CD14-positive monocyte (primary cell): ENCODE measurements around the gene FAM168A. TPM values are rescaled to one million over a fixed set of nuclear protein-coding genes. Genes with fewer than 3 reads are reported as not detected.

Source experiments
- DNase-seq, 3 donors: peaks; one replicate each; pipeline ENCODE4 v3.0.0-alpha.2; 2011 to 2022
- H2AFZ ChIP-seq: 2 replicates; pipeline ENCODE4 v1.6.0; 2012; ENCODE audit warnings: mild to moderate bottlenecking, low read depth, low read length, inconsistent platforms; ENCODE audit not compliant: insufficient read depth, poor library complexity, severe bottlenecking
- H3K27ac ChIP-seq, 2 donors: 1 replicate in 1 of 2; 2 replicates in 1 of 2; pipeline ENCODE4 v1.5.1; 2012 to 2013; ENCODE audit warnings: low read length in 2 of 2, control low read depth in 1 of 2, inconsistent platforms in 1 of 2, low read depth in 1 of 2, mild to moderate bottlenecking in 1 of 2
- H3K27me3 ChIP-seq, 2 donors: one replicate each; pipeline versions ENCODE4 v1.6.0 to v1.6.1; 2011 to 2013; ENCODE audit warnings: low read length in 2 of 2; ENCODE audit not compliant: control insufficient read depth in 2 of 2, insufficient read depth in 2 of 2
- H3K36me3 ChIP-seq, 2 donors: replicated peaks in 1 of 2; 1 replicate in 1 of 2; 2 replicates in 1 of 2; pipeline versions ENCODE4 v1.5.1 to v1.6.1; 2012 to 2013; ENCODE audit warnings: low read length in 2 of 2, control low read depth in 1 of 2, inconsistent platforms in 1 of 2, mild to moderate bottlenecking in 1 of 2; ENCODE audit not compliant: insufficient read depth in 2 of 2, control insufficient read depth in 1 of 2
- H3K4me1 ChIP-seq, 2 donors: 1 replicate in 1 of 2; 2 replicates in 1 of 2; pipeline versions ENCODE4 v1.5.1 to v1.6.1; 2012 to 2013; ENCODE audit warnings: low read length in 2 of 2, control low read depth in 1 of 2, inconsistent platforms in 1 of 2, mild to moderate bottlenecking in 1 of 2, moderate library complexity in 1 of 2; ENCODE audit not compliant: insufficient read depth in 2 of 2, control insufficient read depth in 1 of 2
- H3K4me2 ChIP-seq: replicated peaks from 2 replicates; pipeline ENCODE3; 2012; ENCODE audit warnings: low read length, moderate library complexity, mild to moderate bottlenecking; ENCODE audit not compliant: poor library complexity, severe bottlenecking; ENCODE audit errors: extremely low read depth
- H3K4me3 ChIP-seq, 3 experiments: fragments of 200-600 bp in 1 of 3; sonication (generic) in 1 of 3; replicated peaks in 1 of 3; 1 replicate in 2 of 3; 2 replicates in 1 of 3; pipeline ENCODE4 v1.5.1; 2011 to 2013; ENCODE audit warnings: low read length in 3 of 3, mild to moderate bottlenecking in 3 of 3, control low read depth in 2 of 3, low read depth in 2 of 3, inconsistent platforms in 1 of 3, moderate library complexity in 1 of 3
- H3K79me2 ChIP-seq: 2 replicates; pipeline ENCODE4 v1.6.0; 2012; ENCODE audit warnings: mild to moderate bottlenecking, control low read depth, inconsistent platforms, low read length, moderate library complexity; ENCODE audit not compliant: insufficient read depth
- H3K9ac ChIP-seq: 2 replicates; pipeline ENCODE4 v1.6.0; 2017; ENCODE audit warnings: low read length, mild to moderate bottlenecking; ENCODE audit not compliant: insufficient read depth, poor library complexity, severe bottlenecking
- H3K9me3 ChIP-seq, 2 donors: replicated peaks in 1 of 2; 1 replicate in 1 of 2; 2 replicates in 1 of 2; pipeline versions ENCODE4 v1.5.1 to v1.6.1; 2012 to 2013; ENCODE audit warnings: low read length in 2 of 2, control low read depth in 1 of 2; ENCODE audit not compliant: control insufficient read depth in 1 of 2, insufficient read depth in 1 of 2
- H4K20me1 ChIP-seq: 2 replicates; pipeline ENCODE4 v1.6.0; 2012; ENCODE audit warnings: mild to moderate bottlenecking, low read length, control low read depth, moderate library complexity; ENCODE audit not compliant: insufficient read depth
- H3K27ac Mint-ChIP-seq, 7 donors: one replicate each; pipeline ENCODE4 v1.8.0; 2020; ENCODE audit warnings: mild to moderate bottlenecking in 7 of 7, mixed read lengths in 7 of 7, moderate library complexity in 6 of 7, inconsistent platforms in 2 of 7
- H3K27me3 Mint-ChIP-seq, 3 donors: one replicate each; pipeline ENCODE4 v1.8.0; 2021 to 2022; ENCODE audit warnings: low read depth in 3 of 3, mild to moderate bottlenecking in 3 of 3, mixed read lengths in 3 of 3, moderate library complexity in 3 of 3, inconsistent platforms in 1 of 3
- H3K36me3 Mint-ChIP-seq, 2 donors: one replicate each; pipeline ENCODE4 v1.8.0; 2020; ENCODE audit warnings: mixed read lengths in 2 of 2, inconsistent platforms in 1 of 2, mild to moderate bottlenecking in 1 of 2
- H3K4me1 Mint-ChIP-seq: one replicate; pipeline ENCODE4 v1.8.0; 2020; ENCODE audit warnings: mild to moderate bottlenecking, mixed read lengths
- H3K4me3 Mint-ChIP-seq, 2 donors: one replicate each; pipeline ENCODE4 v1.8.0; 2020; ENCODE audit warnings: mild to moderate bottlenecking in 2 of 2, mixed read lengths in 2 of 2, moderate library complexity in 1 of 2
- H3K9me3 Mint-ChIP-seq, 7 donors: one replicate each; pipeline ENCODE4 v1.8.0; 2020 to 2022; ENCODE audit warnings: mixed read lengths in 7 of 7, mild to moderate bottlenecking in 6 of 7, moderate library complexity in 6 of 7, inconsistent platforms in 2 of 7
- WGBS: methylation state at CpG from one replicate; pipeline ENCODE4 v1.1.5; 2013; ENCODE audit warnings: missing lambda C conversion rate; ENCODE audit not compliant: insufficient coverage; 5-methylcytosine and 5-hydroxymethylcytosine counted together
- intact Hi-C, 2 donors: fragments of 100-400 bp; cut with micrococcal nuclease; formaldehyde crosslinking; loops; one replicate each; pipeline versions ENCODE4 v1.15.0 to v1.15.1; 2023
- polyA plus RNA-seq, 3 donors: library from polyadenylated mRNA; depleted of rRNA in 1 of 3; unstranded in 2 of 3; stranded (reverse) in 1 of 3; fragments of 300-500 nt in 2 of 3; fragments of >200 nt in 1 of 3; fragmentation: Illumina TruSeq in 2 of 3; gene quantifications; 1 replicate in 2 of 3; 2 replicates in 1 of 3; pipeline ENCODE4 v1.2.3, GENCODE V29; 2012 to 2021
- TF ChIP-seq, protein P1 (sequence below): fragments of 200-600 bp; IDR thresholded peaks from one replicate; pipeline ENCODE4 v1.8.0; 2022; ENCODE audit warnings: antibody characterized with exemption, mild to moderate bottlenecking

FAM168A gene
- polyA plus RNA-seq, 3 donors: 1.4 to 13.3 (median 2.1) TPM

DNA sequence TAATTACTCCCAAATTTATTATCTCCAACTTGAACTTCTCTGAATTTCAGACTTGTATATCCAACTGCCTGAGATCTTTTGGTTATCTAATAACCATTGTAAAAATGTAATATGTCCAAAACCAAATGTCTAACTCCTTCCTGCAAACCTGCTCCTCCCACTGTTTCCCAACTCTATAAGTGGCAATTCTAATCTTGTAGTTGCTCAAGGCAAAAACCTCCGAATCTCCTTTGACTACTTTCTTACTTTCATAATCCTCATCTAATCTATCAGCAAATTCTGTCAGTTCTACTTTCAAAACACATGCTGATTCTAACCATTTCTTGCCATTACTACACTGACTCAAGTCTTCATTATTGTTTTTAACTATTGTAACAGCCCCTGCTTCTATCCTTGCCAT, 55.7 kb downstream of the FAM168A start:
- peaks cover 47% of the 10 kb centered on the region for H3K79me2 ChIP-seq
- 0% methylated on average over 1 of the region's 1 CpG for WGBS
- H3K27me3 Mint-ChIP-seq: no peaks in the 10 kb centered on the region
- H3K4me1 ChIP-seq: peaks cover 58 to 66% of the 10 kb centered on the region in 2 donors
- H3K36me3 Mint-ChIP-seq: peaks cover 0 to 1% of the 10 kb centered on the region in 2 donors
- no peaks in the 10 kb centered on the region for H3K9me3 Mint-ChIP-seq
- no peaks in the 10 kb centered on the region for H3K9me3 ChIP-seq
- DNase-seq: peak in 1 of 3 donors; percentile 29
- peaks cover 73% of the 10 kb centered on the region for H3K4me1 Mint-ChIP-seq
- H3K4me2 ChIP-seq: peak overlapping the region; percentile 68
- TF ChIP-seq, protein P1, sequence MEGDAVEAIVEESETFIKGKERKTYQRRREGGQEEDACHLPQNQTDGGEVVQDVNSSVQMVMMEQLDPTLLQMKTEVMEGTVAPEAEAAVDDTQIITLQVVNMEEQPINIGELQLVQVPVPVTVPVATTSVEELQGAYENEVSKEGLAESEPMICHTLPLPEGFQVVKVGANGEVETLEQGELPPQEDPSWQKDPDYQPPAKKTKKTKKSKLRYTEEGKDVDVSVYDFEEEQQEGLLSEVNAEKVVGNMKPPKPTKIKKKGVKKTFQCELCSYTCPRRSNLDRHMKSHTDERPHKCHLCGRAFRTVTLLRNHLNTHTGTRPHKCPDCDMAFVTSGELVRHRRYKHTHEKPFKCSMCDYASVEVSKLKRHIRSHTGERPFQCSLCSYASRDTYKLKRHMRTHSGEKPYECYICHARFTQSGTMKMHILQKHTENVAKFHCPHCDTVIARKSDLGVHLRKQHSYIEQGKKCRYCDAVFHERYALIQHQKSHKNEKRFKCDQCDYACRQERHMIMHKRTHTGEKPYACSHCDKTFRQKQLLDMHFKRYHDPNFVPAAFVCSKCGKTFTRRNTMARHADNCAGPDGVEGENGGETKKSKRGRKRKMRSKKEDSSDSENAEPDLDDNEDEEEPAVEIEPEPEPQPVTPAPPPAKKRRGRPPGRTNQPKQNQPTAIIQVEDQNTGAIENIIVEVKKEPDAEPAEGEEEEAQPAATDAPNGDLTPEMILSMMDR: no peak
- no peak overlapping the region for H2AFZ ChIP-seq
- peak overlapping the region in 1 of 3 experiments; percentile 47 for H3K4me3 ChIP-seq
- peak overlapping the region in 1 of 2 donors; percentile 65 for H3K27ac ChIP-seq
- intact Hi-C loops: no loop called here
- H3K27ac Mint-ChIP-seq: peak overlapping the region; percentile 38 to 87 (median 80)
- peaks cover 6% of the 10 kb centered on the region for H4K20me1 ChIP-seq
- peak overlapping the region; percentile 48 to 82 for H3K4me3 Mint-ChIP-seq
- no peaks in the 10 kb centered on the region for H3K27me3 ChIP-seq
- H3K36me3 ChIP-seq: no peaks in the 10 kb centered on the region
- H3K9ac ChIP-seq: no peak overlapping the region

DNA sequence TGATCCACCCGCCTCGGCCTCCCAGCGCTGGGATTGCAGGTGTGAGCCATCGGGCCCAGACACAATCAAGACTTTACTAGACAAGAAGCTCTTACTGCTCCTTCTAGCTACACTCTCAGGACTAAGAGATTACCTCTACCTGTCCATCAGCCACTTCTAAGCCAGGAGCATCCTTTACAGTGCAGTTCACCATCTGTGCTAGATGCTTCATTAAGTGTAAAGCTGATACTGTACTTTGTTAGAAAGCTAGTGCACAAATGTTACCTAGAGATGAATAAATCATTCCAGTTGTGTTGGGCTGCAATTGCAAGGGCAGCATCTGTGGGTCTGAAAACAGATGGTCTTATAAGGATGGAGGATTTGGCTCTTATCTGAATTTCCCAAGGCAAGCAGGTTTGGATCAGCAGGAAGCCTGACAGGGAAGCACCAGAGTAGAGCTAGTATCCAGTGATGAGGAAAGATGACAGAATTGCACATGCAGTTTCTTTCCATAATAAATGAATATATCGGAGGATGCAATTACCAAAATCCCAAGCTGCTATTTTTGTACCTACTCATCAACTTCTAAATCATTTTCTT, 58.3 kb downstream of the FAM168A start:
- H4K20me1 ChIP-seq: peaks cover 3% of the 10 kb centered on the region
- H3K4me3 ChIP-seq: no peak overlapping the region
- H3K27me3 Mint-ChIP-seq: no peaks in the 10 kb centered on the region
- H3K4me3 Mint-ChIP-seq: no peak overlapping the region
- DNase-seq: no peak
- no peak overlapping the region for H2AFZ ChIP-seq
- peaks cover 50 to 64% of the 10 kb centered on the region in 2 donors for H3K4me1 ChIP-seq
- H3K27ac ChIP-seq: peak overlapping the region in 1 of 2 donors; percentile 30
- H3K4me1 Mint-ChIP-seq: peaks cover 68% of the 10 kb centered on the region
- H3K36me3 Mint-ChIP-seq: peaks cover 1 to 4% of the 10 kb centered on the region in 2 donors
- H3K27me3 ChIP-seq: no peaks in the 10 kb centered on the region
- intact Hi-C loops: loop anchor here in 1 of 2 donors (10.0 kb wide), 1 partner anchor 125 kb away; no protein-coding TSS in a partner anchor
- H3K9me3 ChIP-seq: no peaks in the 10 kb centered on the region
- peaks cover 49% of the 10 kb centered on the region for H3K79me2 ChIP-seq
- no peaks in the 10 kb centered on the region for H3K36me3 ChIP-seq
- no peak overlapping the region for H3K4me2 ChIP-seq
- H3K27ac Mint-ChIP-seq: peak overlapping the region in 2 of 7 donors; percentile 35 to 40
- TF ChIP-seq, protein P1: no peak
- H3K9me3 Mint-ChIP-seq: peaks cover 0 to 2% (median 0%) of the 10 kb centered on the region in 7 donors
- 100% methylated on average over 2 of the region's 5 CpGs for WGBS
- H3K9ac ChIP-seq: no peak overlapping the region
